ENCODE results near the gene CLDN22.

The CLDN22 gene

DNA sequence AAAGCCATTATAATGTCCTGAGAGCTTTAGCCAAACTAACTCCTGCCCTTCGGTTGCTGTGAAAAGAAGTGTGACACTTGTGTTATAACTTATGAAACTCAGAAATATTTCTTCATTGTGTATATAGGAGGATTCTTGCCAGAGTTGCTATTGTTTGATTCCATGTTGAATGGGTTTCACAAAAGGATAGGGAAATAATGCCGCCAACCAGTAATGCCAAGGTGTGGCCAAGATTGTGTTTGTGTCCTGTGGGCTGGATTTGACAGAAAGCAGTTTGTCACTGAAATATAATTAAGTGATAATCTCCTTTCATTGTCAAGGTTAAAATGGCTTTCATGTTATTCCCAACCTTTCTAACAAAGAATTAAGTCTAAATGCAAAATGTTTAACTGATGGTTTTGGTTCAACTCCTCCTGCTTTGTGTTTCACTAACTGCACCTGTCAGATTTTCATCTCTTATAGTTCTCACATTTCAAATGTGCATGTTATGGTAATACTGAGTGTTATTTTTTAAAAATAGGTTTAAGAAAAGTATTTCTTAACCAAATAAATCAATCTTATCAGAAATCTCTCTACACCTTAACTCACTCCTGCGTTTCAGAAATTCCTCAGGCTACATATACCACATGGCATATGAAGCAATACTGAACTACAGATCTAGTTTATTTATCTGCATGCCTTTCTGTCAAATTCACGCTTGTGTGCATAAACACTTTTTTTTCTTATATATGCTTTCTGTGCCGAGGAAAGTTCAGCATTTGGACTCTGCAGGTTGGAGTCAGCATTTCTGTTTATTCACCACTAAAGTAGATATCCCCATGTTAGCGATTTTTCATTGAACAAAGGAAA lies at the start of gene CLDN22:
Gene CLDN22, minus strand, starts transcription at position 66 of the 849 bp plus-strand sequence. Its CDS starts 58 bp downstream, at position 8.
- ATAC-seq: peak; percentile 39; the same call in 1 of the 3 replicates
- peak; percentile 81 for TF ChIP-seq ZC3H10 (CRISPR knock-in tag; IDR thresholded peaks at IDR 0.05)
- peak; percentile 33; the same call in 1 of the 2 replicates for TF ChIP-seq ISL1 (CRISPR knock-in tag; IDR thresholded peaks at IDR 0.05)
- no peak for TF ChIP-seq OSR1 (CRISPR knock-in tag; IDR thresholded peaks at IDR 0.05)

DNA sequence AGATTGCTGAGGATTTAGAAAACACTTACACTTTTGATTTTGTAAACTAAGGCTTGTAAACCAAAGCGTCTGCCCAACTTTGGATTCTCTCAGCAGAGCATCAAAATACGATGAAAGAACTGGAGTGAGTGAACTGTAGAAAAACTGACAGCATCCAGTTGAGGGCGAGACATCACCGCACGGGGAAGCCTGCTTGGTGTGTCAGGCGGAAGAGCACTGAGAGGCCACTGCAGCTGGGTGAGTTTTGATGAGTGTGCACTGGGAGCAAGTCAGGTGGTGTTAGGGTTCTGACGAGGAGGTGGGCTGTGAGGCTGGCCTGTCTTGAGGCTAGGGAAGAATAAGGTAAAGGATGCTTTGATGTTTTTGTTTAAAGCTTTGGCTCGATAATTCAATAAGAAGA lies 49.0 kb upstream of the CLDN22 start:
- TF ChIP-seq BACH2 (CRISPR knock-in tag; IDR thresholded peaks at IDR 0.05; ENCODE audit: borderline replicate concordance) (no peak), ZNF8 (CRISPR knock-in tag; IDR thresholded peaks at IDR 0.05) (no peak), TOX (CRISPR knock-in tag; IDR thresholded peaks at IDR 0.05; ENCODE audit: borderline replicate concordance) (no peak), PPARA (CRISPR knock-in tag; IDR thresholded peaks at IDR 0.05; ENCODE audit: borderline replicate concordance) (no peak), TCF4 (CRISPR knock-in tag; IDR thresholded peaks at IDR 0.05; ENCODE audit: borderline replicate concordance) (no peak), GLIS3 (CRISPR knock-in tag; IDR thresholded peaks at IDR 0.05) (no peak), ZNF70 (CRISPR knock-in tag; IDR thresholded peaks at IDR 0.05) (no peak)
- TF ChIP-seq, protein P1, sequence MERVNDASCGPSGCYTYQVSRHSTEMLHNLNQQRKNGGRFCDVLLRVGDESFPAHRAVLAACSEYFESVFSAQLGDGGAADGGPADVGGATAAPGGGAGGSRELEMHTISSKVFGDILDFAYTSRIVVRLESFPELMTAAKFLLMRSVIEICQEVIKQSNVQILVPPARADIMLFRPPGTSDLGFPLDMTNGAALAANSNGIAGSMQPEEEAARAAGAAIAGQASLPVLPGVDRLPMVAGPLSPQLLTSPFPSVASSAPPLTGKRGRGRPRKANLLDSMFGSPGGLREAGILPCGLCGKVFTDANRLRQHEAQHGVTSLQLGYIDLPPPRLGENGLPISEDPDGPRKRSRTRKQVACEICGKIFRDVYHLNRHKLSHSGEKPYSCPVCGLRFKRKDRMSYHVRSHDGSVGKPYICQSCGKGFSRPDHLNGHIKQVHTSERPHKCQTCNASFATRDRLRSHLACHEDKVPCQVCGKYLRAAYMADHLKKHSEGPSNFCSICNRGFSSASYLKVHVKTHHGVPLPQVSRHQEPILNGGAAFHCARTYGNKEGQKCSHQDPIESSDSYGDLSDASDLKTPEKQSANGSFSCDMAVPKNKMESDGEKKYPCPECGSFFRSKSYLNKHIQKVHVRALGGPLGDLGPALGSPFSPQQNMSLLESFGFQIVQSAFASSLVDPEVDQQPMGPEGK (CRISPR knock-in tag; IDR thresholded peaks at IDR 0.05; ENCODE audit: borderline replicate concordance): no peak
- TF ChIP-seq, protein P2, sequence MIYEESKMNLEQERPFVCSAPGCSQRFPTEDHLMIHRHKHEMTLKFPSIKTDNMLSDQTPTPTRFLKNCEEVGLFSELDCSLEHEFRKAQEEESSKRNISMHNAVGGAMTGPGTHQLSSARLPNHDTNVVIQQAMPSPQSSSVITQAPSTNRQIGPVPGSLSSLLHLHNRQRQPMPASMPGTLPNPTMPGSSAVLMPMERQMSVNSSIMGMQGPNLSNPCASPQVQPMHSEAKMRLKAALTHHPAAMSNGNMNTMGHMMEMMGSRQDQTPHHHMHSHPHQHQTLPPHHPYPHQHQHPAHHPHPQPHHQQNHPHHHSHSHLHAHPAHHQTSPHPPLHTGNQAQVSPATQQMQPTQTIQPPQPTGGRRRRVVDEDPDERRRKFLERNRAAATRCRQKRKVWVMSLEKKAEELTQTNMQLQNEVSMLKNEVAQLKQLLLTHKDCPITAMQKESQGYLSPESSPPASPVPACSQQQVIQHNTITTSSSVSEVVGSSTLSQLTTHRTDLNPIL (CRISPR knock-in tag; IDR thresholded peaks at IDR 0.05; ENCODE audit: low read depth): no peak
- no peak for ATAC-seq

DNA sequence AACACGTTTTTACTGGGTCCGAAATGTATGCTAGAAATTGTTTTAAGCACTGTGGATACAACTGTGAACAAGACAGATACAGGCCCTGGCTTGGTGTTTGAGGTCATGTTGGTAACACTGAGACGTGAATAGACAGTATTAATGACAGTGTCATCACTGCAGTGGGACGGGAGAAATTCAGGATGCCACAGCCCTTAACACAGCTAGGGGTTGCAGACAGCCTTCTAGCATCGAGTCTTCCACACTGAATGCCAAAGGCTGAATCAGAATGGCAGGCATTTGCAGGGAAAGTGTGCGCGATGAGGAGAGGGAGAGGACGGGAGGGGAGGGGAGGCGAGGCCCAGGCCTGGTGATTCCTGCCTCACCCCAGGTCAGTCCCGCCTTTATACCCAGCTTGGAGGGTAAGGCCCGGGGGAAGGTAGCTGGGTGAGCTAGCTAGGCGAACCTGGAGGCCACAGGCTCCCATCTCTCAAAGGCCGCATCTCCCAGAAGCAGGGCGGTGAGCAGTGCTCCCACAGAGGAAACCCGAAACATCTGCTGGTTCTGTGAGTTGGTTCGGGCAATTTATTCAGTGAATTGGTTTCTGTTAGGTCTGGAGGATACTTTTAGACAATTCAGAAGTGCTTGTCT lies 46.2 kb upstream of the CLDN22 start:
- no peak; the same call in 1 of the 3 replicates for ATAC-seq
- TF ChIP-seq ZFP30 (CRISPR knock-in tag; IDR thresholded peaks at IDR 0.05): no peak
- TF ChIP-seq, protein P2 (CRISPR knock-in tag; IDR thresholded peaks at IDR 0.05; ENCODE audit: low read depth): no peak
- TF ChIP-seq RARB (CRISPR knock-in tag; IDR thresholded peaks at IDR 0.05): no peak
- TF ChIP-seq ZC3H10 (CRISPR knock-in tag; IDR thresholded peaks at IDR 0.05): no peak
- TF ChIP-seq, protein P1 (CRISPR knock-in tag; IDR thresholded peaks at IDR 0.05; ENCODE audit: borderline replicate concordance): no peak
- no peak for TF ChIP-seq OSR1 (CRISPR knock-in tag; IDR thresholded peaks at IDR 0.05)
- no peak for TF ChIP-seq ZFP3 (CRISPR knock-in tag; IDR thresholded peaks at IDR 0.05)
- TF ChIP-seq, protein P3, sequence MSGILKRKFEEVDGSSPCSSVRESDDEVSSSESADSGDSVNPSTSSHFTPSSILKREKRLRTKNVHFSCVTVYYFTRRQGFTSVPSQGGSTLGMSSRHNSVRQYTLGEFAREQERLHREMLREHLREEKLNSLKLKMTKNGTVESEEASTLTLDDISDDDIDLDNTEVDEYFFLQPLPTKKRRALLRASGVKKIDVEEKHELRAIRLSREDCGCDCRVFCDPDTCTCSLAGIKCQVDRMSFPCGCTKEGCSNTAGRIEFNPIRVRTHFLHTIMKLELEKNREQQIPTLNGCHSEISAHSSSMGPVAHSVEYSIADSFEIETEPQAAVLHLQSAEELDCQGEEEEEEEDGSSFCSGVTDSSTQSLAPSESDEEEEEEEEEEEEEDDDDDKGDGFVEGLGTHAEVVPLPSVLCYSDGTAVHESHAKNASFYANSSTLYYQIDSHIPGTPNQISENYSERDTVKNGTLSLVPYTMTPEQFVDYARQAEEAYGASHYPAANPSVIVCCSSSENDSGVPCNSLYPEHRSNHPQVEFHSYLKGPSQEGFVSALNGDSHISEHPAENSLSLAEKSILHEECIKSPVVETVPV (CRISPR knock-in tag; IDR thresholded peaks at IDR 0.05): no peak
- TF ChIP-seq ARNTL (CRISPR knock-in tag; IDR thresholded peaks at IDR 0.05; ENCODE audit: borderline replicate concordance, low read depth): no peak

DNA sequence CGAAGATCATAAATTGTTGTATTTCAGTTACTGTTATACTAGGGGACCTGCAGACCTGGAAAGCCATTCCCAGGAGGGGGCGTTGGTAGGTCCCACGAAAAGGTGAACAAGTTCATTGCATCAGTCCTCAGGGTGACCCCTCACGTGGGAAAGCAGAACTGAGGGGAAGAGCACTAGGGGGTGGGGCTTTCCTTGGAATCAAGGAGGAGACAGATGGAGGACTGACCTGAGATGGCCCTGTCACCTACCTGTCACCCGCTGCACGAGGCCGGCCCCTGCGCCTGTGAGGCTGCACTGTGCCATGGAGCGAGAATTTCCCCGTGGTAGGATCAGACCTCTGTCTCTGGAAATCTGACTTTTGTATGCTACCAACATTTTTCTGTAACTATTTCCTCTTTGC lies 43.9 kb upstream of the CLDN22 start:
- no peak for ATAC-seq
- no peak for TF ChIP-seq ARNTL (CRISPR knock-in tag; IDR thresholded peaks at IDR 0.05; ENCODE audit: borderline replicate concordance, low read depth)
- TF ChIP-seq ESRRG (CRISPR knock-in tag; IDR thresholded peaks at IDR 0.05): no peak
- TF ChIP-seq, protein P1 (CRISPR knock-in tag; IDR thresholded peaks at IDR 0.05; ENCODE audit: borderline replicate concordance): no peak
- no peak for TF ChIP-seq ZNF8 (CRISPR knock-in tag; IDR thresholded peaks at IDR 0.05)
- no peak for TF ChIP-seq ZNF565 (CRISPR knock-in tag; conservative IDR thresholded peaks at IDR 0.05; ENCODE audit: low read depth)
- TF ChIP-seq ZC3H10 (CRISPR knock-in tag; IDR thresholded peaks at IDR 0.05): no peak
- TF ChIP-seq ZFP3 (CRISPR knock-in tag; IDR thresholded peaks at IDR 0.05): no peak
